ENCODE data around the gene INPP4B. TPM values are rescaled to one million over a fixed set of nuclear protein-coding genes. Genes with fewer than 3 reads are reported as not detected.

The INPP4B gene
- polyA plus RNA-seq, 1 of the 3 experiments (the other 2 are of a cell fraction): 0.08 TPM

- Histone ChIP-seq H3K4me2 (no peak overlapping the region), H4K20me1 (ENCODE audit: insufficient read depth) (no peaks in the 10 kb centered on the region), H3K4me3 (ENCODE audit: low read depth in 2 of 2, low read length in 1 of 2) (no peak overlapping the region), H3K9me3 (no peaks in the 10 kb centered on the region), H3K79me2 (ENCODE audit: insufficient read depth) (no peaks in the 10 kb centered on the region), H3F3A (replicated peaks; ENCODE audit: insufficient read depth) (no peaks in the 10 kb centered on the region), H3K27me3 (ENCODE audit: insufficient read depth) (no peaks in the 10 kb centered on the region), H3K9me2 (no peaks in the 10 kb centered on the region), H3K9ac (no peak overlapping the region), H3K36me3 (replicated peaks in 1 of 2; ENCODE audit: control insufficient read depth in 1 of 2, insufficient read depth in 2 of 2, low read length in 1 of 2) (no peaks in the 10 kb centered on the region), H2AFZ (ENCODE audit: low read depth) (no peak overlapping the region), H3K27ac (ENCODE audit: low read depth in 2 of 2, low read length in 1 of 2) (no peak overlapping the region), H3K4me1 (ENCODE audit: control insufficient read depth in 1 of 2, insufficient read depth in 2 of 2, low read depth in 1 of 2, low read length in 1 of 2) (no peaks in the 10 kb centered on the region)
- no peak for DNase-seq
- POLR2A ChIA-PET: no interaction called here
- CTCF ChIA-PET: no interaction called here
- TF ChIP-seq CTCF (IDR thresholded peaks at IDR 0.05): no peak
- TF ChIP-seq USF1 (IDR thresholded peaks at IDR 0.05; ENCODE audit: borderline replicate concordance, low read depth): no peak
- no peak for TF ChIP-seq POLR2AphosphoS5 (IDR thresholded peaks at IDR 0.05; ENCODE audit: low read depth, low read length)
- no peak for TF ChIP-seq NFIC (IDR thresholded peaks at IDR 0.05; ENCODE audit: borderline replicate concordance)
- no peak for TF ChIP-seq NRF1 (IDR thresholded peaks at IDR 0.05; ENCODE audit: low read depth, low read length)
- no peak for TF ChIP-seq CHD2 (IDR thresholded peaks at IDR 0.05; ENCODE audit: low read length, partially characterized antibody)
- TF ChIP-seq REST (IDR thresholded peaks at IDR 0.05; ENCODE audit: low read depth, low read length): no peak
- no peak for TF ChIP-seq TCF12 (IDR thresholded peaks at IDR 0.05)
- no peak for TF ChIP-seq EZH2phosphoT487 (IDR thresholded peaks at IDR 0.05; ENCODE audit: borderline replicate concordance, low read depth)
- TF ChIP-seq RCOR1 (IDR thresholded peaks at IDR 0.05; ENCODE audit: low read length): no peak
- WGBS (ENCODE audit: low lambda C conversion rate): 78% methylated on average over 6 of the region's 6 CpGs
Measured at GRCh38 chr4:142202404-142203332, 643.4 kb downstream of the INPP4B start.
